NCI-H1930 (cell line): Measurements from ENCODE around the gene RASAL1.
A peak's percentile ranks its signal among the peaks of the same experiment; 100 is the strongest.
"Not testable (repeated sequence)": the region's sequence is repeated elsewhere in the genome, so short reads cannot be mapped to it uniquely, and the experiment has no call there.

Source experiments
- DNase-seq, 2 experiments: peaks; one replicate each; lab custom pipeline; 2025; lab: John Stamatoyannopoulos, UW

The RASAL1 gene

GRCh38 chr12:113140706-113141105 lies 5.1 kb upstream of the RASAL1 start:
- DNase-seq, result no peak

- no peak for DNase-seq
These were observed 3.3 kb upstream of the RASAL1 start for GRCh38 chr12:113138826-113139225.

DNA sequence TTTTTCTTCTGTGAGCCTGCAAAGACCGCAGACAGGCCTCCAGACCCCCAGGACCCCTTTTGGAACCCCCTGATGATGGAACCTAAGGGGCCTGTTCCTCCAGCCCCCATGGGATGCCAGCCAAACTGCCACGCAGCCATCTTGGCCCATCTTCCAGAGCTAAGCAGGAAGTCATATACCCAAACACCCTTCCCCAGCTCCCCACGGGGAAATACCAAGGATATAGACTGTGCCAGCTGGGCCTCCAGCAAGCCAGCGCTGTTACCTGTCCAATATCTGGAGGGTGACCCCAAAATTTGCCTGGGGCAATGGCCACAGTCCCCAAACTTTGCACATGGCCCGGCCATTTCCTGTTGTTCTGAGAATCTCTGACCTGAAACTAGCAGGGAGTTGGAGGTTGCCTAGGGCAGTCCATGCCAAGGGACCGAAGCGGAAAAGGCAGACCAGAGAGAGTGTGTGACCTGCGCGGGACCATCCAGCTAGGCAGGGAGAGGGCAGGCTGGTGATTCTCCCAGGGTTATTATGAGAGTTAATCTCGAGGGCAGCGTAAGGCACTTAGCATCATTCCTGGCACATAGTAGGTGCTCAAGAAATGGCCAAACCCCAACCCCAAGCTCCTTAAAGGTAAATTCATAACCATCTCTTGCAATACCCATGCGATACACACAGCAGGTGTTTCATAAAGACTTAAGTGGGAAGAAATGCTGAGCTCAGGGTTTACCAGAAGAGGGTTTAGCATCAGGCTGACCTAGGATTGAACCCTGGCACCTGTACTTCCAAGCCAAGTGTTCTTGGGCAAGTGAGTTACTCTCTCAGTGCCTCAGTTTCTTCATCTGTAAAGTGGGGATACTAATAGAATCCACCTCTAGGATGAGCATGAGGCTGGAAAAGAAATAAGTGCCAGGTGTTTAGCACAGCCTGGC lies 2.6 kb upstream of the RASAL1 start:
- no peak for DNase-seq

GRCh38 chr12:113136990-113137511 lies 1.5 kb upstream of the RASAL1 start:
- DNase-seq, result no peak

DNA sequence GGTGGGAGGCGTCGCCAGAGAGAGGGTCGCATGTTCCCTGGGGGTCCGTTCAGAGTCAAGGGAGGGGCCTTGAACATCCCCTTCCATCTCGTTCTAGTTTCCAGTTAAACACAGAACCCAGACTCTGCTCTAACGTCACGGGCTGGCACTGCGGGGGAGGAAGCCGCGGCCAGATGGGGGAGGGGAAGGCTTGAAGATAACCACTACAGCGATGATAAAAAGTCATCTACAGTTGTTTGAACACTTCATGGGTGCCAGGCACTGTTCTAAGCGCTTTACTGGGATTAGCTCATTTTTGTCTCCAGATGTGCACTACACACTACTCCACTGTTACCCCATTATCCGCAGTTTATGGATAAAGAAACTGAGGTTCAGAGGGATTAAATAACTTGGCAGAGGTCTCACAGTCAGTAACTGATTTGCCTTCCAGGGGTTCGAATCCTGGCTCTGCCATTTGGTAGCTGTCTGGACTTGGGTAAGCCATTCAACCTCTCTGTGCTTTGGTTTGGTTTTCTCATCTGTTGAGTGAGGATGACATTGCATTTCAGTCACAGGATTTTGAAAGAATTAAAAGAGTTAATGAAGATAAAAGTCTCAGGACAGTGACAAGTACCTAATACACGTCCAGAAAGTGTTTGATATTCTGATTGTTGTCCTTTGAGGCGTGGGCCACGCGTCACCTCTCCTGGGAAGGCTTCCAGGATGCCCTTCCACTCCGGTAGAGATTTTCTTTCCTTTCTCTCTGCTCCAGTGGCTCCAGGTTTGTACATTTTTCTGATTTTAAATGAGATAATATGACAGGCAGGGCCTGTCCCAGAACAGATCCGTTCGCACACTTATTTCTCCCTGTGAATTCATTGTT lies 798 bp upstream of the RASAL1 start:
- DNase-seq, result no peak

DNA sequence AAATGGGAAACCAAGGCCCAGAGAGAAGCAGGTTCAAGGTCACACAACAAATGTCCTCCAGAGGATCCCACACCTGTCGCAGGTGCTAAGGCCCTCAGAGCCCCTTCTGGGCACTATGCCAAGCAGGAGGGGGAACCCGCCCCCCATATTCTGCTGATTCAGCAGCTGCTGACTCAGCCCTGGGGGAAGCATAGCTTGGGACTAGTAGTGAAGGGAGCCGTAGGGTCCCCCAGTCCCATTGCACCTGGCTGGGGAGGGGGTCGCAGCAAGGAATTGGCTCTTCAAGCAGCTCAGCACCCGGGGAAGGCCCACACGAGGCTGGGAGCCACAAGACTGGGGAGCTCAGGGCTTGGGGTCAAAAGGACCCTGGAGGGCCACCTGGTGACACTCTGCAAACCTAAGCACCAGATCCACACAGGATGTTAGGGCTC lies 1.0 kb downstream of the RASAL1 start:
- no peak for DNase-seq

- no peak for DNase-seq
These were observed 1.5 kb downstream of the RASAL1 start for GRCh38 chr12:113134071-113134470.

DNA sequence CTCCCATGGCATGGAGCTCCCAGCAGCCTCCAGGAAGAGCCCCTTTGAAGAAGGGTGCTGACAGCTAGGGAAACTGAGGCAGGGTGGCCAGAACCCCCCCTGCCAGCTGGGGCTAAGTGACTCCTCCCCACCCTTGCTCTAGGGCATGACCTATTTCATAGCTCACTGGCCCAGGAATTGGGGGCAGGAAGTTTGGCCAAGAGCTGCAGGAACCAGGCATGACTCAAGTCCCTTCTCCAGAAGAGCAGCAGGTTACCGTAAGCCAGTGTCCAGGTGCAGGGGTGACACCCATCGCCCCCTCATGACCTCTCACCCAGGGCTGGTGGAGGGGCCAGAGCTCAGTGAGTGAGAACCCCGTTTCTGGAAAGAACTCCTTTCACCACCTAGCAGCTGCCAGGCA lies 1.9 kb downstream of the RASAL1 start:
- no peak for DNase-seq

DNA sequence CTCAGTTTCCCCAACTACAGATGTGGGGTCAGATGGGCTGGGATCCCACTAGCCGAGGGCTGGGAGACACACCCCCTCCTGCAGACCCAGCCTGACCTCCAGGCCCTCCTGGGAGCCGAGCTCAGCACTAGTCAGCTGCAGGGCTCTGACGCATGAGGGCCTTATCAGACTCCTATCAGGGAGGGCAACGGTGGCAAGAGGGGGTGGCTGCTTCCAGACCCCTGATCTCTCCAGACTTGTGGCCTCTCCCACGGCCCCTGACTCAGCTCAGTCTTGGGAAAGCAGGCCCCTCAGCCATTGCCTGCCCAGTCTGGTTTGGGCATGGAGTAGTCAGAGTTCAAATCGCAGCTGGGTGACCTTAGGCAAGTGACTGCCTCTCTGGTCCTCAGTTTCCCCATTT lies 2.5 kb downstream of the RASAL1 start:
- no peak for DNase-seq

DNA sequence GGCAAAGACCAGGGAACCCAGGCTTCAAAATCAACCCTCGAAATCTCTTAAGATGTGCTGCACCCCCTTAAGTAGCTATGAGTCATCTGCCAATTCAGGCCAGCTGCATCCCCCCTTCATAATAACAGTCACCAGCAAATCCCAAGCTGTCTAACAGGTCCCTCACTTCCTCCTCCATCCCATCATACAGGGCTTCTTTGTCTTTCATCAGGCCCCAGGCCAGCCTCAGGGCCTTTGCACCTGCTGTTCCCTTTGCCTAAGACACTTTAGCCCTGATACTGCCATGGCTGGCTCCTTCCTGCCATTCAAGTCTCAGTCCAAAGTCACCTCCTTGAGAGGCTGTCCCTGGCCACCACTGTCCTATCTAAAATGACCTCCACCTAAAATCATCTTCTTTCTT lies 4.0 kb downstream of the RASAL1 start:
- no peak for DNase-seq

DNA sequence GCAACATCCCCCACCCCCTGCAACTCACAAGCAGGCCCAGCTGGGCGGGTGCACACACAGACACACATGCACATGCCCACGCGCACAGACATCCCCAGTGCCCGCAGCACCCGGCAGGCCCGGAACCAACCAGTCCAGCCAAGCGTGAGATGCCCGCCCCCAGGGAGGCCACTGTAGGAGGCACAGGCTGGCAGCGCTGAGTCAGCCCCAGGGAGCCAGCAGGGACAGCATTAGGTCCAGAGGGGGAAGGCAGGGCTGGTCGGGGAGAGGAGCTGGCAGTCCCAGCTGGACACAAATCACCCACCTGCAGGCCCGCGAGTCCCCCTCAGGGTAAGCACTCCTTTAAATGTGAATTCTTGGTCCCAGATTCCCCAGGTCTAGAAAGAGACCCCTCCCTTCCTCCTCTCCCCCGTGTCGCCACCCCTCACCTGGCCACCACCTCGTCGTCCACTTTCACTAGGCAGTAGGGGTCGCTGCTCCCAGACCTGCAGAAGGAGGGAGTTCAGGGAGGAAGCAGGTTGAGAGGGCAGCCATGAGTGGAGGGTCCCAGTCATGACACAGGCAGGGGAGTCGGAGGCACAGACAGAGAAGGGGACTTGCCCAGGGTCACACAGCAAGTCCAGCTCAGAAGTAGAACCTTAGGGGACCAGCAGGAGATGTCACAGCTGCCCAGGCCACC lies 5.0 kb downstream of the RASAL1 start:
- peak in 1 of 2 experiments; percentile 6 for DNase-seq

DNA sequence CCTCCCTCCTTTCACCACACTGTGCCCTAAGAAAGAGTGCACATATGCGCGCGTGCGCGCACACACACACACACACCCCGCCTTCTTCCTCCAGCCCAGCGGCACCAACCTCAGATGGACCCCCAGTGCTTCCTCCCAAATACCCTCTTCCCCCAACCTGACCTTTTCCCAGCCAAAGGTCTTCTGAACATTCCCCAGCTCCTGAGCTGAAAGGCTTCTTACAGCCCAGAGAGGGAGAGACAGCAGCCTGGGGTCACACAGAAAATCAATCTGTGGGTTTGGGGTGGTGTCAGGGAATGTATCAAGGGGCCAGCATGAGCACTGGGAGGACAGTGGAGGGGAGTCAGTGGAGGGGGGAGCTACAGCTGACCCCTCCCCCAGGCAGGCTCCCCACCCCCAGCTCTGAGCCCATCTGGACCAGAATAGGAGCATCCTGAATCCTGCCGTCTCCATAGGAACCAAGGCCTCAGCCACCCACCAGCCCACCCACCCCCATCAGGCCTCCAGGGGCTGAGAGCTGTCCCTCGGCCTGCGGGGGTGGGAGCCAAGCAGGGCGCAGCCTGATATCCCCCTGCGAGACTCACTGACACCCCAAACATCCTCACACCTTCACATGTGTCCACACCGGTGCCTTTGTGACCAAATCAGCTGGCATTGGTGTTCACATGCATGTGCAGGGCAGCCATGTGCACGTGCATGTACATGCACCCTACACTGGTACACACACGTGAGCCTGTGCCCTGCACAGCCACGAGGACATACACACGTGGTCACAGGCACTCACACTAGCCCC lies 5.7 kb downstream of the RASAL1 start:
- DNase-seq, result no peak

- DNase-seq, result no peak
These were observed 6.5 kb downstream of the RASAL1 start for GRCh38 chr12:113128802-113129663.

- DNase-seq, result no peak
These were observed 7.8 kb downstream of the RASAL1 start for GRCh38 chr12:113127791-113128199.

GRCh38 chr12:113120670-113121370 lies 14.7 kb downstream of the RASAL1 start:
- DNase-seq, result no peak

- no peak for DNase-seq
These were observed 15.4 kb downstream of the RASAL1 start for GRCh38 chr12:113119980-113120669.

DNA sequence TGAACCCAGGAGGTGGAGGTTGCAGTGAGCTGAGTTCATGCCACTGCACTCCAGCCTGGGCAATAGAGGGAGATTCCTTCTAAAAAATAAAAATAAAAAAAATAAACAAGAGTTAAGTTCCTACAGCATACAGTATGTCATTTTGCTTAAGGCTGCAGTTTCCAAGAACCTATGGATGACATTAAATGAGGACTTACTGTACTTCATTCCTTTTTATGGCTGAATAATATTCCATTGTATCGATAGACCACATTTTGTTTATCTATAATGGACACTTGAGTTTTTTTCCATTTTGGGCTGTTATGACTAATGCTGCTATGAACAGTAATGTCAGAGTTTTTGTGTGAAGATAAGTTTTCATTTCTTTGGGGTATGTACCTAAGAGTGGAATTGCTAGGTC lies 17.4 kb downstream of the RASAL1 start:
- DNase-seq, result no peak

DNA sequence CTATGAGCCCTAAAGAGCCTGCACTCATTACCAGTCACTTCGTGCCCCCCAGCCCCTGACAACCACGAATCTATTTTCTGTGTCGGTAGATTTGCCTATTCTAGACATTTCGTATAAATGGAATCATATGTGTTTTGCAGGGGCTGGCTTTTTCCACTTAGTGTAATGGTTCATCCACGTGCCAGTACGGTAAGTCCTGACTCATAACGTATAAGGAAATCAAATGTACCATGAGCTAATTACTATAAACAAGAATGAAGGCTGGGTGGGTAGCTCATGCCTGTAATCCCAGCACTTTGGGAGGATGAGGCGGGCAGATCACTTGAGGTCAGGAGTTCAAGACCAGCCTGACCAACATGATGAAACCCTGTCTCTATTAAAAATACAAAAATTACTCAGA lies 17.9 kb downstream of the RASAL1 start:
- DNase-seq, result not testable (repeated sequence)

DNA sequence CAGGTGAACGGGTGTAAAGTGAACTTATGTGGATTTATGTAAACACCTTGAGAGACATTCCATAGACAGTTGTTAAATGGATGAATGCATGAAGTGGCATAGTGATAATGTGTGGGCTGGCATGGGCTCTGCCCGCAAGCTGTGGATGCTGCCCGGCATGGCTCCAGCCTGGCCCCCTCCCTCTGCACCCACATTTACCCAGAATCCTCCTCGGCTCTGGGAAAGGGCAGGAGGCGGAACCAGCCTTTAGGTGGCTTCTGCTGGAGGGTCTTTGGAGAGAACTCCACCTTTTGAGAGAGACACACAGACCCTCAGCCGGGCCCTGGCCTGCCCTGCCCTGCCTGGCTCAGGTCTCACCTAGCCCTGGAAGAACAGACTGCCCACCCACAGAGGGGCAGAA lies 18.7 kb downstream of the RASAL1 start:
- DNase-seq, result no peak
